Right lobe of liver (tissue), 4 donors: Measurements from ENCODE around the gene UTP25.

ENCODE experiments used
- CTCF ChIP-seq, 4 donors: fragments of 200-600 bp in 3 of 4; fragments of 450-650 bp in 1 of 4; IDR thresholded peaks; one replicate each; pipeline versions ENCODE4 v1.5.1 to v1.8.0; 2016 to 2022; ENCODE audit warnings: antibody characterized with exemption in 4 of 4, mild to moderate bottlenecking in 2 of 4
- POLR2A ChIP-seq: fragments of 450-650 bp; IDR thresholded peaks from one replicate; pipeline ENCODE4 v1.6.1; 2017; ENCODE audit warnings: antibody characterized with exemption, mild to moderate bottlenecking
- donor health status: DM: no; HTN: no; CAD: no.
- donor health status: DM: no; HTN: no; CAD: no.
- donor health status: DM: no; HTN: yes; CAD: no.

- no peak for TF ChIP-seq CTCF (IDR thresholded peaks at IDR 0.05)
- TF ChIP-seq POLR2A: no peak
These were observed 58.4 kb downstream of the UTP25 start for GRCh38 chr1:209886219-209886536.
